ENCODE data around the gene OTX2.

OTX2 gene

GRCh38 chr14:56812364-56813141 lies 2.3 kb upstream of the OTX2 start:
- no peak for DNase-seq (ENCODE audit: low spot score)

GRCh38 chr14:56811593-56812363 lies 1.5 kb upstream of the OTX2 start:
- peak; percentile 84 for DNase-seq (ENCODE audit: low spot score)

- no peak for DNase-seq (ENCODE audit: low spot score)
Measured at GRCh38 chr14:56810836-56811592, 735 bp upstream of the OTX2 start.

- DNase-seq (ENCODE audit: low spot score), result no peak
Measured at GRCh38 chr14:56809270-56810146, 771 bp downstream of the OTX2 start.

- no peak for DNase-seq (ENCODE audit: low spot score)
Measured at GRCh38 chr14:56808383-56809269, 1.7 kb downstream of the OTX2 start.

- no peak for DNase-seq (ENCODE audit: low spot score)
Measured at GRCh38 chr14:56808110-56808382, 2.2 kb downstream of the OTX2 start.

- DNase-seq (ENCODE audit: low spot score), result no peak
Measured at GRCh38 chr14:56807386-56808109, 2.7 kb downstream of the OTX2 start.

- no peak for DNase-seq (ENCODE audit: low spot score)
Measured at GRCh38 chr14:56806760-56807159, 3.5 kb downstream of the OTX2 start.

GRCh38 chr14:56805992-56806727 lies 4.1 kb downstream of the OTX2 start:
- DNase-seq (ENCODE audit: low spot score), result no peak

- no peak for DNase-seq (ENCODE audit: low spot score)
Measured at GRCh38 chr14:56805201-56805991, 4.9 kb downstream of the OTX2 start.

GRCh38 chr14:56803816-56804535 lies 6.3 kb downstream of the OTX2 start:
- DNase-seq (ENCODE audit: low spot score), result no peak

- no peak for DNase-seq (ENCODE audit: low spot score)
Measured at GRCh38 chr14:56801920-56802319, 8.4 kb downstream of the OTX2 start.

- no peak for DNase-seq (ENCODE audit: low spot score)
Measured at GRCh38 chr14:56799343-56799645, 11.0 kb downstream of the OTX2 start.

GRCh38 chr14:56798447-56799342 lies 11.6 kb downstream of the OTX2 start:
- DNase-seq (ENCODE audit: low spot score), result no peak

GRCh38 chr14:56797569-56798446 lies 12.5 kb downstream of the OTX2 start:
- DNase-seq (ENCODE audit: low spot score), result peak; percentile 69

GRCh38 chr14:56797003-56797568 lies 13.2 kb downstream of the OTX2 start:
- DNase-seq (ENCODE audit: low spot score), result no peak

All from D341Med (cell line).